GM19099 (cell line): ENCODE measurements around the gene SMC1A.

Experiments used
- POLR2A ChIP-seq: IDR thresholded peaks from 3 replicates; pipeline ENCODE4 v1.6.1; 2011; ENCODE audit warnings: low read depth; ENCODE audit not compliant: insufficient read length; ENCODE audit errors: extremely low read depth

The SMC1A gene

DNA sequence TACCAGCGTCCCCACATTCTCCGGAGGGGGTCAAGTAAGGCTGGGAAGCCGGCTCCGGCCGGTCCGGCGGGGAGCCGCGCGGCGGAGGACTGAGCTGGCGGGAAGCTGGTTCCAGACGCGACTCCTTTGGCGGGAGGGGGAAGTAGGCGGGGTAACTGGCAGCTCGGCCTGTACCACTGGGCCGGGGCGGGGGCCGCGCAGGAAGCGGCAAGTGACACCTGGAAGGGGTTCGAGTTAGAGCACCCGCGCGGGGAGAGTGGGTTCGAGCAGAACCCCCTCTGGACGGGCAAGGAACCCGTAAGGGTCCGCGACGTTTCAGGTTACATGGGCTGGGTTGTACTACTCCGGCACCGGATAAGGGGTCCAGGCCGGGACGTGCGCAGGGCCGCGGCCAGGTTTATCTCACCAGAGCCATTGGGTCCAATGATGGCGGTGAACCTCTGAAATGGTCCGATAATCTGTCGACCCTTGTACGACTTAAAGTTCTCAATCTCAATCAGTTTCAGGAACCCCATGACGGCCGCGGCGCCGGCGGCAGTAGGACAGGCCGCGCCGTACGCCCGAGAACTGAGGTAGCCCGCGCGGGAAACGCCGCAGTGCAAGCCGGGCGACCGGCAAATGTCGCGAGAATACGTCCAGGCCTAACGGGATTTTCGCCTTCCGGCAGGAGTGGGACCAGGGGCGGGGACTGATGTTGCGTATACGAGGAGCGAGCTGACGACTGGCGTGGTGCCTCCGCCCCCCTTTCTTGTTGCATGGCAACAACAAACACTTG, at the start of gene SMC1A:
Gene SMC1A, minus strand, starts transcription at position 569 of the 775 bp plus-strand sequence. Its CDS starts 54 bp downstream, at position 515.
- TF ChIP-seq POLR2A = peak; percentile 75

DNA sequence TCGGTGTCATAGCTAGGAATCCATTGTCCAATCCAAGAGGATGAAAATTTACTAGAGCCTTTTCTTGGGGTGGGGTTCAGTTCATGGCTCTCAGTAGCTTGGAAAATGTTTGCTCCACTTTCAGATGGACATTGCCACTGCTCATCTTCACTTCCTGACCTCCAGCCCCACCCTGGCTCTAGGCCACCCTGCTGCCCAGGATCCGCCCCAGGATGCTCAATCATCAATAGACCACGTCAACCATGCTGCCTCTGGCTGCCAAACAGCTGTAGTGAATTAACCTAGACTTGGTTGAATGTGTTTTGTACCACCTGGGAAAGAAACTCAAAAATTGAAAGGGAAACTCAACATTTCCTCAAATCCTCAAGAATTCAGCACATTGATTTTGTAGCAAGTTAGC, 48.9 kb upstream of the SMC1A start:
- TF ChIP-seq POLR2A = no peak

DNA sequence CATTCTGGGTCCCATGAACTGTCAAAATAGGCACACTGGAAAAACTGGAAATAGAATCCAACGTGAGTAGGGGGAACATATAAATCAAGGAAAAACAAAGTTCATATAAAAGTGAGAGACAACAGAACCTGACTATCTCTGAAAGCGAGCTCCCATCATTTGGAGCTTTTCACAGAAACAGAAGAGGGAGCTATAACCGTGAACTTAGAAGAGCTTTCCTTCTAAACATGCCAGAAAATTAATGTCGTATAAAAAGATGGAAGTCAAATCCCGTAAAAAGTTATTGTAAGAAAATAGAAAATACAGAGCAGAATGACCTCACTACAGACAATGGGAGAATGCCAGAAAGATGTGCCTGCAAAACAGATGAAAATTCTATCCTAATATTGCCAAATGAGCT, 35.6 kb upstream of the SMC1A start:
- no peak for TF ChIP-seq POLR2A

DNA sequence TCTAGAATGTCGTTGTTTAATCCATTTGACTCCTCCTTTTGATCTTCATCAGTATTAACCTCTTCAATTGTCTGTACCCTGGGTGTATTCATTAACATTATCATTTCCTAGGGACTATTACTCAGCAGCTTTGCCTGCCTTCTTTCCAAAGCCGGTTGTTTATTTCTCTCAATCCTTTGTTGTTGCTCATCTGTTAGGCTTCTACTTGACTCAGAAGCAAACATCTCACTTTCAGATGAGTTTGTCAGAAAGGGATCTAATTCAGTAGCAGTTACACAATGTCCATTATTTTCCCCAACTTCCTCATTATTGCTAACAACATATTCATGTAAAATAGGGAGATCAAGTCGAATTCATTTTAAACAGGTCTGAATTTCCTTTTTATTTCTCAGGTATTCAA, 33.8 kb upstream of the SMC1A start:
- no peak for TF ChIP-seq POLR2A

DNA sequence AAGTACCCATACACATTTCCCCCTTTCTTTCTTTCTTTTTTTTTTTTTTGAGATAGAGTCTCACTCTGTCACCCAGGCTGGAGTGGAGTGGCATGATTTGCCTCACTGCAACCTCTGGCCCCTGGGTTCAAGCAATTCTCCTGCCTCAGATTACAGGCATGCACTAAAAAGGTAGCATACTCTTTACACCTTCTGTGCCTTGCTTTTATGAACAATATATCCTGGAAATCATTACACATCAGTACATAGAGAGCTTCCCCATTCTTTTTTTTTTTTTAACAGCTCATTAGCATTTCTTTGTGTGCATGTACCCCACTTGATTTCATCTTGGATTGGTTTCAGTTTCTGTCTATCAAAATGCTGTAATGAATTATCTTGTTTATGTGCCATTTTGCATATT, 30.4 kb upstream of the SMC1A start:
- no peak for TF ChIP-seq POLR2A

DNA sequence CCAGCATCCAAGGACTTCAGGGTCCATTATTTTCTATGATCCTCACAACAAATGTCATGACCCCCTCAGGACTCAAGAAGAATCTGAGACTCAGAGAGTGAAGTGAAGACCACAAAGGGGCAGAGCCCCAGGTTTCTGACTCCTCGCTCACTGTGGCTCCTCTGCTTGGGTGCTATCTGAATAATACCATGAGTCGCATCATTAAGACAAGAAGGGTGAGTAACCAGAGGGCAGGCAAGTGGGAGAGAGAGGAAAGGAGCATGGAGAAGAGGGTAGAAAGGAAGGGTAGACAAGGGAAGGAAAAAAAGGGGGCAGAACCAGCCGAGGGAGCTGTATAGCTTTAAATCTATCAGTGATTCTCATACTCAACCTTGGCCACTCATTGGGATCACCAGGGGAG, 27.2 kb upstream of the SMC1A start:
- no peak for TF ChIP-seq POLR2A

DNA sequence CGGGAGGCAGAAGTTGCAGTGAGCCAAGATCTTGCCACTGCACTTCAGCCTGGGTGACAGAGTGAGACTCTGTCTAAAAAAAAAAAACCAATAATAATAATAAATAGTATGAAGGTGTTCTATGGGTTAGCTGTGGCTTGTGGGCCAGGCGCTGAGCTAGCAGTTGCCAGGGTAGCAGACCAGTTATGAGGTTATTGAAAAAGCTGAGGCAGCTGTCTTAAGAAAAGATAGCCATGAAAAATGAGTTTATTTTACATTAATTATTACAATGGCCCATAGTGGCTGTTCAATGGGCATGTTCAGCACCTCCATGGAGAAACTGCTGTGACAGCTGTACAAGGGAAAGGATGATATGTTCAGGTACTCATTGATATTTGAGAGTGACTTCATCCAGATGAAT, 25.0 kb upstream of the SMC1A start:
- TF ChIP-seq POLR2A = no peak

DNA sequence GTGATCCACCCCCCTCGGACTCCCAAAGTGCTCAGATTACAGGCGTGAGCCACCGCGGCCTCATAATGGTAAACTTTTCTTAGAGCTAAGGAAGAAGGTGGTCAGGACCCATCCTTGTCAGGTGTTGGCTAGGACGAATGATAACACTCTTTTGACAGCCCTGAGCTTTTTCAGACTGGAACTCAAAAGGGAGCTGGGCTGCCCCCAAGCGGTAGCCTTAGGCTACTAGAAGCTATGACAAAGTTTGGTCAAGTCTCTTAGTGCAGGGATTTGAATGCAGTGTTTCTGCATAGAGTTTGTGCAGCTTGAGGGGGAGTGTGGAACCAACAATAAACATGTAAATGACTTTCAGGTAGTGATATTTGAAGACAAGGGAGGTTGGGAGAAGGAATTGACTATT, 23.5 kb upstream of the SMC1A start:
- TF ChIP-seq POLR2A = no peak

DNA sequence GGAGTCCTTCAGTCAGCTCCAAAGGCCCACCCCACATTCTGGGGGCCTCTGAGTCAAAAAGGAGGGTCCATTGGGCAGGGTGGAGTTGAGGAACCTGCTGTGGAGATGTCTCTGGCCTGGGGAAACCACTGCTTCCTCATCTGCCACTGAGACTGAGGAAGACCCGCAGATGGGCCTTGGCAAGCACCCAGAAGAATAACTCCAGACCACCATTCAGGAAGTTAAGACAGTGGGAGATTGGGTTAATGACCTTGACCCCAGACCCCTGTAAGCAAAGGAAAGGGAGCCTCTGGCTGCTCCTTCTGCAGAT, 19.8 kb upstream of the SMC1A start:
- no peak for TF ChIP-seq POLR2A

DNA sequence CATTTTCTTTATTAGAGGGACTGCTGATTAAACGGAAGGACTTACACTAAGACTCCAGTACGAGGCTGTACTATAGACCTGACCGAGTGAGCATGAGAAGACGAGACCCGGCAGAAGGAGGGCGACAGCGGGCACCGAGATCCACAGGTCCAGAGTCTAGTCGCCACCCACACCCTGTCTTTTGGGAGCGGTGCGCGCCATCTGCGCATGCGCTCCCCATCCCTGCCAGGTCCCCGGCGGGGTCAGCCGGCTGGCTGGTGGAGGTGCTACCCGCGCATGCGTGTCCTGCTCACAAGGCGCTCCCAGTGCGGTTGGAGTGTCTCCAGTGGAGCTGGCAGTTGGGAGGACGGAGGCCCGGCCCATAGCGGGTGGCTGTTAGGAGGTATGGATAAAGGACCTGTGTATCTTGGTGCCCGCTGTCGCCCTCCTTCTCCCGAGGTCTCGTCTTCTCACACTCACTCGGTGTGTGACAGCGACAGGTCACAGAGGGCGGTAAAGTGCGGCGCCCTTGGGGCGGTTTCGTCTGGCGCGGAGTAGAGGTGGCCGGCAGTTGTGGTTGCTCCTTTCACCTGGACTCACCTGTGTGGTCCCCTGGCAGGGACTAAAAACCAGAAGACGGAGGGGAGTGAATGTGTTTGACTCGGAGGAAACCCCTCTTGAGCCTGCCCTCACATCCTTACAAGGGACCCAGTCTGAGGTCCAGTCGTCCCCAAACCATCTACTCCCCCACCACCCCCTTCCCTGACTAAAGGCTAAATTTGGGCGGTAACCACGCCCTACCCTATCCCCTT, 19.3 kb upstream of the SMC1A start:
- TF ChIP-seq POLR2A = peak; percentile 44

DNA sequence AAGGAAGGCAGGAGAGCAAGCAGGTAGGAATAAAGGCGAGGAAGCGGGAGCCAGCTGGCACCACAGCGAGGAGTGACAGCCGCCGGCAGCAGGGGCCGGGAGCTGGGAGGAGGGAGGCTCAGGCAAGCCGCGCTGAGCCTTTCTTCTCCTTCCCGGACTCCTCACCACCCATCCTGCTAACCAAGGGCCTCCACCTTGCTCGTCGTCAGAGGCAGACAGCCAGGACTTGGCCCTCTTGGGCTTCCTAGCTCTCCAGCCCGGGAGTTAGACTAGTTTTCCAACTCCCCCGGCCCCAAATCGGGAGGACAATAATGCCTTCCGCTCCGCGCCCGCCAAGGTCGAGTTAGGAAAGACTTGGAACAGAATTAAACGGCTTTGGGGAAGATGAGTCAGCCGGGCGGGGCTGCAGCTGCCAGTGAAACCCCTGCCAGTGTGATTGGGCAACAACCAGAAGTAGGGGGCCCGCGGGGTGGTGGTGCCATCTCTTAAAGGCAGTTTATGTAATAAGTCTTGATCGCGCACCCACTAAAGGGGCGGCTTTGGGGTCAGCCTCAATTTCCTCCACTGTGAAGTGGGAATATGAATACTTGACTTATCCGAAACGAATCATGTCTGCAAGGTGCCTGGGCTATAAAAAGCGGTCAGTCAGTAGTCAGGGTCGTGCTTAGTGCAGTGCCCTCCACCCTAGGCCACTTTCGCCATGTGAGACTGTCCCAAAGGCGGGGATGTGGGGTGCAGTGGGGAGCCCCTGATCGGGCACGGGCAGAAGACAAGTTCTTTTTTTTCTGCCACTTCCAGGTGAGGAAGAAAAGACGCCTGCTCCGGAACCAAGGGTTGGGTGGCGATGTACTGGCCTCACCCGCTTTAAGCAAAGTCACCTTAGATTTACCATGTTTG, 18.4 kb upstream of the SMC1A start:
- no peak for TF ChIP-seq POLR2A

DNA sequence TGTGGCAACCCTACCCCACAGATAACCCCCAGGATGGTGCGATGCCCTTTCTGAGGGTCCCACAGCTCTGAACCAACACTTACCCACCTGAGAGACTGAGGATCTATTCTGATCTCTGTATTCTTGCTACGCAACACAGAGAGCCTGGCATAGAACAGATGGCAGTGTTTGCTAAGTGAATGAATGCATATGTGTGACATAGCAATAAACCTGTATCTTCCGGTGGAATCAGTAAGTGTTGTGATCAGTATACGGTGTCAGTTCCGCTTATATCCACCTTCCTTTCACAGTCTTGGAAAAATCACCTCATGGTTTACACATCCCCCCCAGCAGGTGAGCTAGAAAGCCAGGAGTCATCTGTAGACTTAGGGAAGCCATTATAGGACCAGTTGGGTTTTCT, 17.6 kb upstream of the SMC1A start:
- no peak for TF ChIP-seq POLR2A

DNA sequence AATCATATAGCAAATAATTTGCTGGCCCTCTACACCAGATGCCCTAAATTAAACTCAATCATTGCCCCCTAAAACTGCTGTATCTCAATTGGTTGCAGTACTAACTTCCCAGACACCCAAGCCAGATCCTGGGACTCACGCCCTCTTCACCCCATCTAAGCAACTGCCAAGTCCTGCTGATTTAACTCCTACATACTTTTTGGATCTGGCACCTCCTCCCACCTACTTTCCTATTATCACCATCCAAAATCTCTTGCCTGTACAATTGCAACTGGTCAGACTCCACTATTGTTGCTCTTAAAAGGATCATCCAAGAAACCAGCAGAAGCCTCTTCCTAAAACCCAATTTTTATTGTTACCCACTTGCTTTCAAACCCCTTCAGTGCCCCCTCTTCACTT, 16.4 kb upstream of the SMC1A start:
- TF ChIP-seq POLR2A = no peak

DNA sequence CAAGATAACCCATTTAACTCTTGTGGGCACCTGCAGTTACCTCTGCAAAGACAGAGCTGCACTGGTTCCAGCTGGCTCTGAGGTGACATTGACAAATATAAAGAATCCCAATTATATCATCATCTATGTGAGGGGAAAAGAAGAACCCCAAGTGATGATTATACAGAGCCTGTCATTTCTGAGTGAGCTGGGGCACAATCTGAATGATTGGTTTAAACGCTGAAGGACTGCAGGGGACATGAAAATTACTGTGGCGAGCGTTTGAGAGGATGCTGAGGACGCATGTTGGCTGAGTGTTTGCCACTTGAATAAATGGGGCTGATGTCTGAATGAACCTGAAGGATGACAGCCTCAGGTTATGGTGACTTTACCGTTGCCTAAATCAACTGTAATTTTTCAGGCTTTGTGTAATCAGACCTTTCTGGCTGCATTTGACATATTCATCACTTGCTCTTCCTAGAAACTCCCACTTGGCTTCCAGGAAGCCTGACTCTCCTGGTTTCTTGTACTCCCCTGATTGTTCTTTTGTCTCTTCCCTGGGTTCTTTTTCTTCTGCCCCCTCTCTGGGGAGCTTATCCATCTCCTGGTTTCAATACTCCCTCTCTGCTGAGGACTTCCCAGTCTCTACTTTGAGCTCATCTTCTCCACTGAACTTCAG, 15.8 kb upstream of the SMC1A start:
- no peak for TF ChIP-seq POLR2A

DNA sequence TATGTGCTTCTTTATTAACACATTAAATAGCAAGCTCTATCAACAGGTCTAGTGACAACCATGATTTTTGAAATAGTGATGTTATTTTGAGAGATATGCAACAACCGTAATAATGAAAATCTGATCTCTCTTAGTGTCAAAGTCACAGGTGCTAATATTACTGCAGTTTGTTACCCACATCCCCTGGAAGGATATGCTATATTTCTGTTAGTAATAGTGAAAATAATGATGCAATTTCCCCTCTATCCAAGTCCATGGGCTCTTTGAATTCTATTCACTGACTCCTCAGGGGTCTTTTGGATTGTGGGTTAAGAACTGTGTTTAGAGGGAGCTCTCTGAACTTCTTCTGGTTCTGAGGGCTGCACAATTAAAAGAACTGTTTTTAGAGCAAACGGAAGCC, 14.8 kb upstream of the SMC1A start:
- no peak for TF ChIP-seq POLR2A
